Measurements from ENCODE around the gene TCEAL7. TPM values are rescaled to one million over a fixed set of nuclear protein-coding genes. Genes with fewer than 3 reads are reported as not detected.
"Not testable (repeated sequence)": the region's sequence is repeated elsewhere in the genome, so short reads cannot be mapped to it uniquely, and the experiment has no call there.

TCEAL7 gene
- 1 to 10 TPM; 4.9 to 6.4 TPM for total RNA-seq
- long read RNA-seq, partial matches to known transcripts, result 0 of 1 reads
- long read RNA-seq, other reads (novel, unspliced or antisense), result 0 of 1 reads

- DNase-seq, result no peak
- peak; percentile 79 to 89 for ATAC-seq
- intact Hi-C loops (cut with DNase I), result no loop called here
These were observed at the start of gene TCEAL7 for GRCh38 chrX:103329991-103330390. Gene TCEAL7 (plus strand): TSS chrX:103330239. CDS start chrX:103331404, 1,165 bp downstream.

- no peak for ATAC-seq
- no peak for DNase-seq
- intact Hi-C loops (cut with DNase I), result no loop called here
These were observed 36.9 kb upstream of the TCEAL7 start for GRCh38 chrX:103293118-103293517.

GRCh38 chrX:103304705-103305104 is 25.3 kb upstream of the TCEAL7 start:
- DNase-seq (no peak), ATAC-seq (no peak)
- intact Hi-C loops (cut with DNase I), result no loop called here

GRCh38 chrX:103305666-103306065 is 24.4 kb upstream of the TCEAL7 start:
- intact Hi-C loops (cut with DNase I); ATAC-seq; DNase-seq: not testable (repeated sequence)

- intact Hi-C loops (cut with DNase I), result no loop called here
- DNase-seq (no peak), ATAC-seq (peak in 1 of 2 donors; percentile 23)
These were observed 20.0 kb upstream of the TCEAL7 start for GRCh38 chrX:103309860-103310554.

GRCh38 chrX:103310555-103311398 is 19.3 kb upstream of the TCEAL7 start, which contains the start of gene BEX2:
Gene BEX2 (minus strand): TSS chrX:103310990. CDS start chrX:103309976, 1,014 bp downstream.
- DNase-seq (peak; percentile 71), ATAC-seq (peak; percentile 93 to 98)
- intact Hi-C loops (cut with DNase I), result no loop called here

- DNase-seq (no peak), ATAC-seq (no peak)
- intact Hi-C loops (cut with DNase I), result no loop called here
These were observed 18.6 kb upstream of the TCEAL7 start for GRCh38 chrX:103311399-103311780.

- intact Hi-C loops (cut with DNase I), result no loop called here
- ATAC-seq (peak in 1 of 2 donors; percentile 70), DNase-seq (no peak)
These were observed 746 bp downstream of the TCEAL7 start for GRCh38 chrX:103330681-103331288.

- DNase-seq (no peak), ATAC-seq (no peak)
- intact Hi-C loops (cut with DNase I), result no loop called here
These were observed 8.6 kb downstream of the TCEAL7 start for GRCh38 chrX:103338663-103339062.

- no peak for DNase-seq
These were observed 13.1 kb downstream of the TCEAL7 start for GRCh38 chrX:103343105-103343504.

GRCh38 chrX:103344606-103345005 is 14.6 kb downstream of the TCEAL7 start:
- DNase-seq (no peak), ATAC-seq (no peak)
- intact Hi-C loops (cut with DNase I), result loop anchor here in 1 of 2 donors (5.0 kb wide), 1 partner anchor 118 kb away; no protein-coding TSS in a partner anchor

More at GRCh38 chrX:103343105-103343504, 13.1 kb downstream of the TCEAL7 start:
- intact Hi-C loops (cut with DNase I), result loop anchor here (1.0 to 5.0 kb wide), 2 partner anchors 119 to 121 kb away; no protein-coding TSS in a partner anchor
- no peak for ATAC-seq

GRCh38 chrX:103347682-103348397 is 17.8 kb downstream of the TCEAL7 start:
- intact Hi-C loops (cut with DNase I), result no loop called here
- DNase-seq (no peak), ATAC-seq (no peak)

- peak; percentile 95 to 98 for ATAC-seq
- DNase-seq, result peak; percentile 65
- intact Hi-C loops (cut with DNase I), result no loop called here
These were observed 26.2 kb downstream of the TCEAL7 start, which contains the start of gene TCEAL9 for GRCh38 chrX:103356130-103356798. Gene TCEAL9 (plus strand): TSS chrX:103356506. CDS start chrX:103357685, 1,179 bp downstream.

GRCh38 chrX:103356858-103357257 is 26.8 kb downstream of the TCEAL7 start:
- DNase-seq (peak; percentile 32), ATAC-seq (peak; percentile 79 to 80)
- intact Hi-C loops (cut with DNase I), result no loop called here

- ATAC-seq, result no peak
- DNase-seq, result no peak
- intact Hi-C loops (cut with DNase I), result no loop called here
These were observed 27.8 kb downstream of the TCEAL7 start for GRCh38 chrX:103357871-103358270.

- ATAC-seq; DNase-seq; intact Hi-C loops (cut with DNase I): not testable (repeated sequence)
These were observed 29.6 kb downstream of the TCEAL7 start for GRCh38 chrX:103359605-103360004.

- no peak for DNase-seq
- ATAC-seq, result peak in 1 of 2 donors; percentile 21
- intact Hi-C loops (cut with DNase I), result no loop called here
These were observed 30.1 kb downstream of the TCEAL7 start for GRCh38 chrX:103360092-103360491.

- intact Hi-C loops (cut with DNase I), result no loop called here
- ATAC-seq (no peak), DNase-seq (no peak)
These were observed 30.9 kb downstream of the TCEAL7 start for GRCh38 chrX:103360916-103361315.

All from left cardiac atrium (tissue), 4 donors.